HG03342 (cell line): Measurements from ENCODE around the gene NPL.

Experiments
- ATAC-seq: cut with Tn5 transposase; IDR thresholded peaks from one replicate; pipeline ENCODE4 v1.9.1; 2021; ENCODE audit warnings: mild to moderate bottlenecking, moderate library complexity; ENCODE audit not compliant: unreplicated experiment

Gene NPL

DNA sequence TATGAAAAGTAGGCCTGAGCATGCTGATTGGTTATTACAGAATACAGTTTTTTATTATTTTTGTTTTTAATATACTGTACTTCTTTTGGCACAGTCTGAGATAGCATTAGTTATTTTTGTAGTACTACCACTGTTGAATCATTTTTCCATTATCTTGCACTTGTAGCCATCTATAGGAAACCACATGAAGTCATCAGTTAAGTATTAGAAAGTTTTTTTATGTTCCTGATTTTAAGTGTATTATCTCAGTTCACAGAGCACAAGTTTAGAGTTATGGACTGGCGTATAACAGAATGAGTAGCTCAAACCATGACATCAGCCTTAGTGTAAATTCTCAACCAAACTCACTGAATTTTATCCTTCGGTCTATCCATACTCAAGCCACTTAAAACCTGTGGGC lies 72.4 kb downstream of the NPL start:
- ATAC-seq, result no peak

DNA sequence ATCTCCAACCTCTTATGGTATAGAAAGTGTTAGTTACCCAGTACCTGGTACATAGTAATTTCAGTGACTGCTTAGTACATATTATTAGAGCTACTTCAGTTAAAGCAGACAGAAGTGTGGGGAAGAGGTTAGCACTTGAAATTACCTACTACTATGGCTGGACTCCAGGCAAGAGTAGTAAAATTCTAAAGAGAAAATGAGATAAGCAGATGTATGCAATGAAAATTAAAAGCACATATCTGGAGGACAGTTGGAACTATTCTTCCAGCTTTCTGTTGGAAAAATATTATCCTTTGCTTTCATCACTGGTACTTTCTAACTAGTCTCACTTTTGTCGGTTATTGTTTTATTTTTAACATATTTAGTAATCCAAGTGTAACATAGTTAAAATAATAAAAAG lies 73.3 kb downstream of the NPL start:
- ATAC-seq, result no peak

DNA sequence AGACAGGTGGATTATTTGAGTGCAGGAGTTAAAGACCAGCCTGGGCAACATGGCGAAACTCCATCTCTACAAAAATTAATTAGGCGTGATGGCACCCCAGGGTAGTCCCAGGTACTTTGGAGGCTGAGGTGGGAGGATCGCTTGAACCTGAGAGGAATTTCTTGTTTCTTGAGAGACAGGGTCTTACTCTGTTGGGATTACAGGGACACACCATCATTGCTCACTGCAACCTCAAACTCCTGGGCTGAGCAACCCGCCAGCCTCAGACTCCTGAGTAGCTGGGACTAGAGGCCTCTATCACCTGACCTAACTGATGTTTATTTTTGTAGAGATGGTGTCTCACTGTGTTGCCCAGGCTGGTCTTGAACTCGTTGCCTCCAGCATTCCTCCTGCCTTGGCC lies 74.4 kb downstream of the NPL start:
- ATAC-seq, result no peak

DNA sequence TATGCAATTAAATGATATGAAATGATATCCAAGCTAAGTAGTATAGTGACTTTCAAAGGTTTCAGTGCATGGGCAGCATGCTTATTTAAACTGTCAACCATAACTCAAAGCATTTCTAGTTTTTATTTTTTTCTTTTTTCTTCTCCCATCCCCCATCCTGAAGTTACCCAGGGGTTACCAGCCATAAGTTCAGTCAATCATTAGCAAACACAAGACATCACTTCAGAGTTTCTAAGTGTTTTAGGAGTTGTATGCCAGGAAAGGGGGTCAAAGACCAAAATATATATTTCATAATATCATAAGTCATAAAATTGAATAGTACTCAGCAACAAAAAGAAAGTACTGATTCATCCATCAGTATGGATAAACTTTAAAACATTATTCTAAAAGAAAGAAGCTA lies 78.3 kb downstream of the NPL start:
- no peak for ATAC-seq

DNA sequence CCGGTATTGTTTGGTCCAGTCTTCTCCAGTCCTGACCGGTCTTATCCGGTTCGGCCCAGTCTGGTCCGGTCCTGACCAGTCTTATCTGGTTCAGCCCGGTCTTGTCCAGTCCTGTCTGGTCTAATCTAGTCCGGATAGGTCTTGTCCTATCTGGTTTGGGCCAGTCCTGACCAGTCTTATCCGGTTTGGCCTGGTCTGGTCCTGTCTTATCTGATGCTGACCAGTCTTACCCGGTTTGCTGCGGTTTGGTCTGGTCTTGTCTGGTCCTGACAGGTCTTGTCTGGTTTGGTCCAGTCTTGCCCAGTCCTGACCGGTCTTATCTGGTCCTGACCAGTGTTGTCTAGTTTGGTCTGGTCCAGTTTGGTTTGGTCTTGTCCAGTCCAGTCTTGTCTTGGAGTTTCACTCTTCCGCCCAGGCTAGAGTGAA lies 79.7 kb downstream of the NPL start:
- ATAC-seq, result no peak

DNA sequence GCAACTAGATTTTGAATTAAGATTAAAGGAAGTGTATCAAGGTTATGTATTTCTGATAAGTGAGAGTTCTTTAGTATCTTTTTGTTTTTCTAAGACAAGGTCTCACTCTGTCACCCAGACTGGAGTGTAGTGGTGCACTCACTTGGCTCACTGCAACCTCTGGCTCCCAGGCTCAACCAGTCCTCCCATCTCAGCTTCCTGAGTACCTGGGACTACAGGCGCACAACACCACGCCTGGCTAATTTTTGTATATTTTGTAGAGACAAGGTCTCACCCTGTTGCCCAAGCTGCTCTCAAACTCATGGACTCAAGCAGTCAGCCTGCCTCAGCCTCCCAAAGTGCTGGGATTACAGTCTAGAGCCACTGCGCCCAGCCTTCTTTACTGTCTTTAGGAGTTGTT lies 83.3 kb downstream of the NPL start:
- no peak for ATAC-seq

DNA sequence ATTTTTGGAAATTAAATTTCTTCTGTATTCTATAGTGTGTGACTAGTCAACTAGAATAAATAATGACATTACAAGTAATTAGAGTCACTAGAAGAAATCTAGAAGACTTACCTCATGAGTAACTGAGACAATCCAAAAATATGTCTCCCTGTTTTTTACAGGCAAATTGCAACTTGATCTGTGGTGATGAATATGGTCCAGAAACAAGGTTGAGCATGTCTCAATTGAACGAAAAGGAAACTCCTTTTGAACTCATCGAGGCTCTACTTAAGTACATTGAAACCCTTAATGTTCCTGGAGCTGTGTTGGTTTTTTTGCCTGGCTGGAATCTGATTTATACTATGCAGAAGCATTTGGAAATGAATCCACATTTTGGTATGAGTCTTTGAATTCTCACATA lies 86.3 kb downstream of the NPL start:
- no peak for ATAC-seq

DNA sequence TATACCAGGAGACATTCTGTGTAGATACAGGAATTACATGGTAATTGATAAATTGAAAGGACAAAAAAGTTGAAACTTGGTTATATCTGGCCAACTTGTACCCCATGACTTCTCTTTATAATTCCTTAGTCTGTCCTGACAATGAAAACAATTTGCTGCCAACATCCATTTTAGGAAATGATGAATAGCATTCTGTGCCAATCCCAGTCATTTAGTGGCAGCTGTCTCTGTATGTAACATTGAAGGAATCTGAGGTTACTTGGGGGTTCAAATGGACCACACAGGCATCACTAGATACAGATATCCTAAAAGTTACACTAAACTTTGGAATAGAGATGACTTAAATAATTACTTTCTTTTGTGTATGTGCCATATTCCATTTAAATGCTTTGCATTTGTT lies 87.8 kb downstream of the NPL start:
- ATAC-seq, result no peak

DNA sequence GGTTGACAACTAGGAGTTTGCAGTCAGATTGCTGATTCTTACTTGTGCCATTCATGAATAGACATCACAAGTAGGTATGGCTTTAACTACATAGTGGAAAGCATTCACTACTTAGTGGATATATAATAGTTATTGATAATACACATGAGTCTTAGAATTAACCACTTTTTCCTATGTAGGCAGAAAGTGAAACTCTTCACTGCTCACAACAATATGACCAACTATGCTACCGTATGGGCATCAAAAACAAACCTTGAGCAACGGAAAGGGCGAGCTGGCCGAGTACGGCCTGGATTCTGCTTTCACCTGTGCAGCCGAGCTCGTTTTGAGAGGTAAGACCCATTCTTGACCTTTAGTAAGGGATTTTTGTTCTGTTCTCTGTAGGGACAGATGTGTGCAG lies 88.3 kb downstream of the NPL start:
- no peak for ATAC-seq
